Activated CD4-positive, alpha-beta T cell treated with anti-CD3 and anti-CD28 coated beads, Interleukin-2, amount 50 U/mL, for 1 hour (primary cell): Measurements from ENCODE around the gene SH3BP4.

Experiments used
- DNase-seq: peaks from one replicate; pipeline ENCODE4 v3.0.0-alpha.2; 2020

The SH3BP4 gene

DNA sequence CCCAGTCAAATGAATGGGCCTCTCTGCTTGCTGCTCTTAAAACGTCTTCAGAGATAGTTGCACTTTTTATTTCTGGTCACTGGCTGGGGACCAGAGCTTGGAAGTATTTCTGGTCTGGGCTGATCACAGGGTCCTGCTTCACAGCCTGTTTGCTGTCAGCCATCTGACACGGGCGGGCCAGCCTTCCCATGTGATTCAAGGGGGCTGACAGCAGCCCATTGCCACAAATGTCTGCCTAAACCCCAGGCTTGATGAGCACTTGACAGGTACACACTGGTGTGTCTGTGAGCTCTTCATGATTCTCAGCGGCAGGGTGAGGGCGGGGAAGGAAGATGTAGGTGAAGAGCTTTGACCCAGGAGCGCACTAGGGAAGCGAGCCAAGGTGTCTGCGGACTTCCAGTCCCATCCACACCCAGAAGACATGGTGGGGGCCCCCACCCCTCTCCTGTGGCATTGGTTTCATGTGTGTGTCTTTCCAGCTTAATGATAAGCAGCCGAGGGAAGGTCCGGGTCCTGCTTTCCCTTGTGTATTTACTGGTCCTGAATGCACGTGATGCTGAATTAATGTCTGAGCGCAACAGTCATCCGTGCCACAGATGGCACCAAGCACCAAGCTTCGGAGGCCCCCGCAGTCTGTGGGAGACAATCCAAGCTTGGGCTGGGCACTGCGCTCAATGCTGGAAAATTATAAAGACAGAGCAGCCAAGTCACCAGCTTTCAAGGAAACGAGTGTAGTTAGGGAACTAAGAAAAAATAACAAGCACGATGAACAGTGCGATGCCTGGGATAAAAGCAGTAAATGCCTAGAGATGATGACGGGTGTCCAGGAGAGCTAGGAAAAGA, 73.3 kb downstream of the SH3BP4 start:
- no peak for DNase-seq

- no peak for DNase-seq
Measured at GRCh38 chr2:235025800-235026536, 74.2 kb downstream of the SH3BP4 start.

- DNase-seq = no peak
Measured at GRCh38 chr2:235026649-235027557, 75.1 kb downstream of the SH3BP4 start.

DNA sequence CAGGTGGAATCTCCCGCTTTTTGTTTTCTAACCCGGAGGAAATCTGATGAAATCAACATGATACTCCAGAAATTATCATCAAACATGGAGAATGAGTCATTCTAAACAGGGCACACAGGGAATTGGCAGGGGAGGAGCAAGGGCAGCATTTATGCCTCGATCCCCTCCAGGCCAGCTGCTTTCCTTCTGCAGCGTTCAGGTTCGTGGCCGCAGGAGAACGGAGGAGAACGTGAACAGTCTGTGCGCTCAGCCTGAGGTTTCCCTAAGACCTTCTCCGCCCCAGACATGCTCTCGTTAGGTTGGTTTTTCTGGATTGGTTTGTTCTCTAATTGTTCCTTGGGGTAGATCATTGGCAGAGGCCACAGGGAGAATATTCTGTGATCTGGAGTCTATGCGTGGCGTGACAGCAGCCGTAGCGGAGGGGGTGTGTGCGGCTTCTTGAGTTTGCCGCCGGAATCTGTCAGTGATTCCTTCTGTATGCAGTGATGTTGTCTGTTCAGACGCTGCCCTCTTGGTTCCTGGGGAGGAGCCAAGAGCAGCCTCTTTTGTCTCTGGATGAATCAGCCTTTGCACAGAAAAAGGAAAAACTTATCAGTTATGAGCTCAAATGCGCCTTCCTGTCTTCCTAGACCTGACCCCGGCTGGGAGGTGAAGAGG, 75.9 kb downstream of the SH3BP4 start:
- no peak for DNase-seq

DNA sequence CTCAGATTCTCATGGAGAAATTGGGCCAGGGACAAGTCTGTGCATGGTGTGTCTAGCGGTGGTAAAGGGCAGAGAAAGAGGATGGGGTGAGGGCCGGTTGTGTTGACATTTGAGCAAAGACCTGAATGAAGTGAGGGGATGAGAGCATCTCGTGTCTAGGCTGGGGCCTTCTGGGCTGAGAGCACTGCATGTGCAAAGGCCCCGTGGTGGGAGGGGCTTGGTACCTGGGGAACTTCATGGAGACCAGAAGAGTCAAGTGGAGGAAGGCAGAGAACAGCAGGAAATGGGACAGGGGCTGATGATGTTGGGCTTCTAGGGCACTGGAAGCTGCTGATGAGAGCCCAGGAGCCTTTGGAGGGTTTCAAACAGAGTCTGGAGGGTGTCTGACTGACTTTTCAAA, 76.8 kb downstream of the SH3BP4 start:
- DNase-seq = no peak

GRCh38 chr2:235029054-235029453, 77.2 kb downstream of the SH3BP4 start:
- DNase-seq = no peak

GRCh38 chr2:235030126-235030525, 78.3 kb downstream of the SH3BP4 start:
- DNase-seq = no peak

GRCh38 chr2:235030936-235031335, 79.1 kb downstream of the SH3BP4 start:
- DNase-seq = no peak

- no peak for DNase-seq
Measured at GRCh38 chr2:235031686-235032373, 80.0 kb downstream of the SH3BP4 start.

GRCh38 chr2:235032466-235032865, 80.6 kb downstream of the SH3BP4 start:
- no peak for DNase-seq

DNA sequence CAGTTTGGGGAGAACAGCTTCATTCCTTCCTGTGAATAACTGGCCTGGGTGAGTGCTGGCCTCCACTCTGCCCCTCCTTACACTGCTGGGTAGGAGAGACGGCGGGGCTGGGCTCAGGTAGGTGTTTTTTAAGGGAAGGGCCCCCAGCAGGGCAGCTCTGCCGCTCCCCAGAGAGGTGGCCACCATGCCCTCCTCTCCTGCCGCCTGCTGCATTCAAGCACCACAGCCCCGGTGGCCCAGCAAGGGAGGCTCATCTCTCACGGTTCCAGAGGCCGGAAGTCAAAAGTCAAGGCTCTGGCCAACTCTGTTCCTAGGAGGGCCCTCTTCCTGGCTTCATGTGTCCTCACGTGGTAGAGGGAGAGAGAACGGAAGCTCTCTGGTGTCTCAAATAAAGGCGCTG, 81.1 kb downstream of the SH3BP4 start:
- no peak for DNase-seq

- no peak for DNase-seq
Measured at GRCh38 chr2:235034265-235035118, 82.7 kb downstream of the SH3BP4 start.

DNA sequence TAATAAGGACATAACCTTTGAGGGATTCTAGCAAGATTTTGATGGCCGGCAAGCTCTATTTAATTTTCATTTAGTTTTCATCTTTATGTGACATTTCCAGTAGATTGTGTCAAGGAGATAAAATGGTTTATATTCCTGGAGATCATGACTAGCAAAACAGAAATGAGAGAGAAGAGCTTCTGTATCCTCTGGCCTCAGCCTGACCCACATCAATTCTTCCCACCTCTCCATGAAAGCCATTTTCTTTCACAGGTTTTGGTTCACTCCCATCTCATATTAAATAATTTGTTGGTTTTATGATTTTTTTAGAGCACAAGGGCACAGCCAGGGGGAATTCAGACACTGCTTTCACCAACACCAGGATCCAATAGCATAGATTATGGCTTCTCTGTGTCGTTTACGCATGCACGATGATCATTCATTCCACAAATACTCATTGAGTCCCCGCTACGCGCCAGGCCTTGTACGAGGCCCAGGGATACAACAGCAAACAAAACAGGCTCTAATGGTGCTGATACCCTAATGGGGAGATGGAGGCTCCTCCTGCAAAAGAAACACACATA, 85.9 kb downstream of the SH3BP4 start:
- no peak for DNase-seq

GRCh38 chr2:235041221-235041917, 89.6 kb downstream of the SH3BP4 start:
- DNase-seq = no peak

DNA sequence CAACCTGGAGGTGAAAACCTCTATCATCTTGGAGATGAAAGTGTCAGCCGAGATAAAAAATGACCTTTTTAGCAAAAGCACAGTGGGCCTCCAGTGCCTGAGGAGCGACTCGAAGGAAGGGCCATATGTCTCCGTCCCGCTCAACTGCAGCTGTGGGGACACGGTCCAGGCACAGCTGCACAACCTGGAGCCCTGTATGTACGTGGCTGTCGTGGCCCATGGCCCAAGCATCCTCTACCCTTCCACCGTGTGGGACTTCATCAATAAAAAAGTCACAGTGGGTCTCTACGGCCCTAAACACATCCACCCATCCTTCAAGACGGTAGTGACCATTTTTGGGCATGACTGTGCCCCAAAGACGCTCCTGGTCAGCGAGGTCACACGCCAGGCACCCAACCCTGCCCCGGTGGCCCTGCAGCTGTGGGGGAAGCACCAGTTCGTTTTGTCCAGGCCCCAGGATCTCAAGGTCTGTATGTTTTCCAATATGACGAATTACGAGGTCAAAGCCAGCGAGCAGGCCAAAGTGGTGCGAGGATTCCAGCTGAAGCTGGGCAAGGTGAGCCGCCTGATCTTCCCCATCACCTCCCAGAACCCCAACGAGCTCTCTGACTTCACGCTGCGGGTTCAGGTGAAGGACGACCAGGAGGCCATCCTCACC, 90.2 kb downstream of the SH3BP4 start:
- no peak for DNase-seq

DNA sequence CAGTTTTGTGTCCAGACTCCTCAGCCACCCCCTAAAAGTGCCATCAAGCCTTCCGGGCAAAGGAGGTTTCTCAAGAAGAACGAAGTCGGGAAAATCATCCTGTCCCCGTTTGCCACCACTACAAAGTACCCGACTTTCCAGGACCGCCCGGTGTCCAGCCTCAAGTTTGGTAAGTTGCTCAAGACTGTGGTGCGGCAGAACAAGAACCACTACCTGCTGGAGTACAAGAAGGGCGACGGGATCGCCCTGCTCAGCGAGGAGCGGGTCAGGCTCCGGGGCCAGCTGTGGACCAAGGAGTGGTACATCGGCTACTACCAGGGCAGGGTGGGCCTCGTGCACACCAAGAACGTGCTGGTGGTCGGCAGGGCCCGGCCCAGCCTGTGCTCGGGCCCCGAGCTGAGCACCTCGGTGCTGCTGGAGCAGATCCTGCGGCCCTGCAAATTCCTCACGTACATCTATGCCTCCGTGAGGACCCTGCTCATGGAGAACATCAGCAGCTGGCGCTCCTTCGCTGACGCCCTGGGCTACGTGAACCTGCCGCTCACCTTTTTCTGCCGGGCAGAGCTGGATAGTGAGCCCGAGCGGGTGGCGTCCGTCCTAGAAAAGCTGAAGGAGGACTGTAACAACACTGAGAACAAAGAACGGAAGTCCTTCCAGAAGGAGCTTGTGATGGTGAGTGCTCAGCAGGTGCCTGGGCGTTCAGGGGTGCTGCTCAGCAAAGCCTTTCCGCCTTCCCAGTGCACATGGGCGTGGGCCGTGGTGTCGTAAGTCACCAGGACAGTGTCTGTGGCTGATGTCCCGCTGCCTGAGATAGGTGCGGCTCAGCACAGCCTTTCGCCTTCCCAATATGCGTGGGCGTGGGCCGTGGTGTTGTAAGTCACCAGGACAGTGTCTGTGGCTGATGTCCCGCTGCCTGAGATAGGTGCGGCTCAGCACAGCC, 91.0 kb downstream of the SH3BP4 start:
- DNase-seq = no peak

GRCh38 chr2:235043762-235044500, 92.1 kb downstream of the SH3BP4 start:
- DNase-seq = no peak
